SK-N-SH treated with all-trans-retinoic acid at 6 μM for 48 hours (cell line): ENCODE measurements around the gene KIAA0408.

Experiments used
- ATAC-seq: fragments of 200-7000 bp; cut with Tn5 transposase; 3 replicates; pipeline ENCODE4 v1.9.1; 2020; ENCODE audit warnings: mild to moderate bottlenecking, moderate library complexity
- ARNTL ChIP-seq: fragments of 450-650 bp; formaldehyde crosslinking; IDR thresholded peaks from 2 replicates; pipeline ENCODE4 v1.5.0; 2020; ENCODE audit warnings: low read depth, mild to moderate bottlenecking, moderate library complexity, borderline replicate concordance
- BACH2 ChIP-seq: fragments of 250-450 bp; sonication (Bioruptor Pico); IDR thresholded peaks from 2 replicates; pipeline ENCODE4 v1.9.0; 2021; ENCODE audit warnings: mild to moderate bottlenecking, borderline replicate concordance
- CSDC2 ChIP-seq: fragments of 250-450 bp; sonication (Bioruptor Pico); IDR thresholded peaks from 2 replicates; pipeline ENCODE4 v1.5.0; 2020; ENCODE audit warnings: mild to moderate bottlenecking, moderate library complexity
- ESRRG ChIP-seq: fragments of 250-450 bp; sonication (Bioruptor Pico); IDR thresholded peaks from 2 replicates; pipeline ENCODE4 v1.6.1; 2021; ENCODE audit warnings: mild to moderate bottlenecking
- GLIS3 ChIP-seq: fragments of 250-450 bp; sonication (Bioruptor Pico); IDR thresholded peaks from 2 replicates; pipeline ENCODE4 v1.5.0; 2020; ENCODE audit warnings: mild to moderate bottlenecking, moderate library complexity
- ISL1 ChIP-seq: fragments of 250-450 bp; sonication (Bioruptor Pico); IDR thresholded peaks from 2 replicates; pipeline ENCODE4 v2.1.2; 2022; ENCODE audit warnings: mild to moderate bottlenecking, moderate library complexity
- PPARA ChIP-seq: fragments of 250-450 bp; sonication (Bioruptor Pico); IDR thresholded peaks from 2 replicates; pipeline ENCODE4 v1.5.0; 2020; ENCODE audit warnings: mild to moderate bottlenecking, borderline replicate concordance
- RARB ChIP-seq: fragments of 250-450 bp; sonication (Bioruptor Pico); IDR thresholded peaks from 2 replicates; pipeline ENCODE4 v1.8.0; 2021; ENCODE audit warnings: mild to moderate bottlenecking, moderate library complexity
- SNAI2 ChIP-seq: fragments of 250-450 bp; sonication (Bioruptor Pico); IDR thresholded peaks from 2 replicates; pipeline ENCODE4 v1.5.0; 2020; ENCODE audit warnings: mild to moderate bottlenecking, moderate library complexity
- TCF4 ChIP-seq: fragments of 250-450 bp; sonication (Bioruptor Pico); IDR thresholded peaks from 2 replicates; pipeline ENCODE4 v1.8.0; 2021; ENCODE audit warnings: mild to moderate bottlenecking, moderate library complexity, borderline replicate concordance
- TOX ChIP-seq: fragments of 250-450 bp; sonication (Bioruptor Pico); IDR thresholded peaks from 2 replicates; pipeline ENCODE4 v1.8.0; 2021; ENCODE audit warnings: mild to moderate bottlenecking, moderate library complexity, borderline replicate concordance
- ZC3H10 ChIP-seq: fragments of 250-450 bp; sonication (Bioruptor Pico); IDR thresholded peaks from 2 replicates; pipeline ENCODE4 v1.5.1; 2021; ENCODE audit warnings: mild to moderate bottlenecking, moderate library complexity
- ZFP3 ChIP-seq: fragments of 250-450 bp; sonication (Bioruptor Pico); IDR thresholded peaks from 2 replicates; pipeline ENCODE4 v1.5.0; 2020; ENCODE audit warnings: mild to moderate bottlenecking, moderate library complexity
- ZFP30 ChIP-seq: fragments of 450-650 bp; formaldehyde crosslinking; IDR thresholded peaks from 2 replicates; pipeline ENCODE4 v1.5.0; 2022; ENCODE audit warnings: mild to moderate bottlenecking, moderate library complexity
- ZNF565 ChIP-seq: fragments of 450-650 bp; formaldehyde crosslinking; conservative IDR thresholded peaks from 2 replicates; pipeline ENCODE4 v1.5.0; 2020; ENCODE audit warnings: low read depth, mild to moderate bottlenecking, moderate library complexity
- ZNF70 ChIP-seq: fragments of 450-650 bp; formaldehyde crosslinking; IDR thresholded peaks from 2 replicates; pipeline ENCODE4 v1.5.0; 2020; ENCODE audit warnings: mild to moderate bottlenecking, moderate library complexity
- ZNF8 ChIP-seq: fragments of 450-650 bp; formaldehyde crosslinking; IDR thresholded peaks from 2 replicates; pipeline ENCODE4 v1.5.0; 2020; ENCODE audit warnings: mild to moderate bottlenecking, moderate library complexity
- TF ChIP-seq, protein P1 (sequence below): fragments of 250-450 bp; sonication (Bioruptor Pico); IDR thresholded peaks from 2 replicates; pipeline ENCODE4 v1.5.0; 2020; ENCODE audit warnings: mild to moderate bottlenecking, moderate library complexity
- TF ChIP-seq, protein P2 (sequence below): fragments of 250-450 bp; sonication (Bioruptor Pico); IDR thresholded peaks from 2 replicates; pipeline ENCODE4 v1.5.1; 2021; ENCODE audit warnings: mild to moderate bottlenecking, moderate library complexity
- TF ChIP-seq, protein P3 (sequence below): fragments of 250-450 bp; sonication (Bioruptor Pico); IDR thresholded peaks from 2 replicates; pipeline ENCODE4 v1.8.0; 2020; ENCODE audit warnings: mild to moderate bottlenecking, moderate library complexity, borderline replicate concordance
- TF ChIP-seq, protein P4 (sequence below): fragments of 250-450 bp; sonication (Bioruptor Pico); IDR thresholded peaks from 2 replicates; pipeline ENCODE4 v1.8.0; 2021; ENCODE audit warnings: low read depth, mild to moderate bottlenecking, moderate library complexity, borderline replicate concordance
- TF ChIP-seq, protein P5 (sequence below): fragments of 250-450 bp; sonication (Bioruptor Pico); IDR thresholded peaks from 2 replicates; pipeline ENCODE4 v1.5.1; 2020; ENCODE audit warnings: low read depth, mild to moderate bottlenecking, moderate library complexity

Gene KIAA0408

DNA sequence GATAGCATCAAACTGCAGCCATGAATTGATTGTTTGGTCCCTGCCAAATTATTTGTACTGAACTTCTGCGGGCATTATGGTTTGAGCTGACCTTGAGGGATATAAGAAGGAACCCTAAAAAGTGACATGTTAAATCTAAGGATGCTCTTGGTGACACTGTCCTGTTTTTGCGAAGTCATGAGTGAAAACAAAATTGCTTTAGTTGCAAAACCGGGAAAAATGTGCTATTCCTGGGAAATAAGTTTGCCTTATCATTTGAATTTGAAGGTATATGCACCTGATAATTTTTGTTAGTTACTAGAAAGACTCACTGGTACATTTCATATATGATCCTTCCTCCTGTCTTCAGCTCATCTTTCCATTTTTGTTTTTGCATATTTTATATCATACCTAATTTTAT lies 7.8 kb downstream of the KIAA0408 start (continued):
- TF ChIP-seq, protein P1, sequence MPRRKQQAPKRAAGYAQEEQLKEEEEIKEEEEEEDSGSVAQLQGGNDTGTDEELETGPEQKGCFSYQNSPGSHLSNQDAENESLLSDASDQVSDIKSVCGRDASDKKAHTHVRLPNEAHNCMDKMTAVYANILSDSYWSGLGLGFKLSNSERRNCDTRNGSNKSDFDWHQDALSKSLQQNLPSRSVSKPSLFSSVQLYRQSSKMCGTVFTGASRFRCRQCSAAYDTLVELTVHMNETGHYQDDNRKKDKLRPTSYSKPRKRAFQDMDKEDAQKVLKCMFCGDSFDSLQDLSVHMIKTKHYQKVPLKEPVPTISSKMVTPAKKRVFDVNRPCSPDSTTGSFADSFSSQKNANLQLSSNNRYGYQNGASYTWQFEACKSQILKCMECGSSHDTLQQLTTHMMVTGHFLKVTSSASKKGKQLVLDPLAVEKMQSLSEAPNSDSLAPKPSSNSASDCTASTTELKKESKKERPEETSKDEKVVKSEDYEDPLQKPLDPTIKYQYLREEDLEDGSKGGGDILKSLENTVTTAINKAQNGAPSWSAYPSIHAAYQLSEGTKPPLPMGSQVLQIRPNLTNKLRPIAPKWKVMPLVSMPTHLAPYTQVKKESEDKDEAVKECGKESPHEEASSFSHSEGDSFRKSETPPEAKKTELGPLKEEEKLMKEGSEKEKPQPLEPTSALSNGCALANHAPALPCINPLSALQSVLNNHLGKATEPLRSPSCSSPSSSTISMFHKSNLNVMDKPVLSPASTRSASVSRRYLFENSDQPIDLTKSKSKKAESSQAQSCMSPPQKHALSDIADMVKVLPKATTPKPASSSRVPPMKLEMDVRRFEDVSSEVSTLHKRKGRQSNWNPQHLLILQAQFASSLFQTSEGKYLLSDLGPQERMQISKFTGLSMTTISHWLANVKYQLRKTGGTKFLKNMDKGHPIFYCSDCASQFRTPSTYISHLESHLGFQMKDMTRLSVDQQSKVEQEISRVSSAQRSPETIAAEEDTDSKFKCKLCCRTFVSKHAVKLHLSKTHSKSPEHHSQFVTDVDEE (CRISPR knock-in tag): no peak
- no peak for TF ChIP-seq ARNTL (CRISPR knock-in tag)
- TF ChIP-seq GLIS3 (CRISPR knock-in tag): no peak
- TF ChIP-seq ESRRG (CRISPR knock-in tag): no peak
- no peak for TF ChIP-seq ZC3H10
- TF ChIP-seq TCF4 (CRISPR knock-in tag): no peak
- no peak for TF ChIP-seq BACH2 (CRISPR knock-in tag)
- TF ChIP-seq ISL1: no peak

DNA sequence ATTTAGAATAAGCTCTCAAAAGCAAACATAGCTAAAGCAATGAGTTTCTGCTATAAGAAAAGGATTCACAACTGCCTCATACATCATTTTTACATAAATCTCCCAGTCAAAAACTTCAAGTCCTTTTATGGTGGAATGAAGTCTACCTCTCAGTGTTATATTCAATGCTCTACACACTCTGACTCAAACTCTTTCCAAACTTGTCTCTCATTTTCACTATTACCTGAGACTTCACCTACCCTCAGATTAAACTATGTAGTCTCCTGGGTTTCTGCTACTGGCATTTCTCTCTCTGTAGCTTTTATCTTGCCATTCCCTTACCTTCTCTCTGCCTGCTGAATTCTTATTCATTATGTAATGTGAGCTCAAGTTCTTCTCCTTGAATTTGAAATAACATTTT lies 11.4 kb downstream of the KIAA0408 start:
- no peak for ATAC-seq
- TF ChIP-seq ZC3H10 (no peak), BACH2 (CRISPR knock-in tag) (no peak), ESRRG (CRISPR knock-in tag) (no peak), TCF4 (CRISPR knock-in tag) (no peak), SNAI2 (CRISPR knock-in tag) (no peak), ISL1 (no peak), CSDC2 (no peak), ZNF565 (CRISPR knock-in tag) (no peak), GLIS3 (CRISPR knock-in tag) (no peak), ZNF8 (CRISPR knock-in tag) (no peak), ZFP3 (CRISPR knock-in tag) (no peak), PPARA (CRISPR knock-in tag) (no peak), ARNTL (CRISPR knock-in tag) (no peak), RARB (no peak), TOX (no peak)
- TF ChIP-seq, protein P2, sequence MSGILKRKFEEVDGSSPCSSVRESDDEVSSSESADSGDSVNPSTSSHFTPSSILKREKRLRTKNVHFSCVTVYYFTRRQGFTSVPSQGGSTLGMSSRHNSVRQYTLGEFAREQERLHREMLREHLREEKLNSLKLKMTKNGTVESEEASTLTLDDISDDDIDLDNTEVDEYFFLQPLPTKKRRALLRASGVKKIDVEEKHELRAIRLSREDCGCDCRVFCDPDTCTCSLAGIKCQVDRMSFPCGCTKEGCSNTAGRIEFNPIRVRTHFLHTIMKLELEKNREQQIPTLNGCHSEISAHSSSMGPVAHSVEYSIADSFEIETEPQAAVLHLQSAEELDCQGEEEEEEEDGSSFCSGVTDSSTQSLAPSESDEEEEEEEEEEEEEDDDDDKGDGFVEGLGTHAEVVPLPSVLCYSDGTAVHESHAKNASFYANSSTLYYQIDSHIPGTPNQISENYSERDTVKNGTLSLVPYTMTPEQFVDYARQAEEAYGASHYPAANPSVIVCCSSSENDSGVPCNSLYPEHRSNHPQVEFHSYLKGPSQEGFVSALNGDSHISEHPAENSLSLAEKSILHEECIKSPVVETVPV (CRISPR knock-in tag): no peak
- TF ChIP-seq, protein P3, sequence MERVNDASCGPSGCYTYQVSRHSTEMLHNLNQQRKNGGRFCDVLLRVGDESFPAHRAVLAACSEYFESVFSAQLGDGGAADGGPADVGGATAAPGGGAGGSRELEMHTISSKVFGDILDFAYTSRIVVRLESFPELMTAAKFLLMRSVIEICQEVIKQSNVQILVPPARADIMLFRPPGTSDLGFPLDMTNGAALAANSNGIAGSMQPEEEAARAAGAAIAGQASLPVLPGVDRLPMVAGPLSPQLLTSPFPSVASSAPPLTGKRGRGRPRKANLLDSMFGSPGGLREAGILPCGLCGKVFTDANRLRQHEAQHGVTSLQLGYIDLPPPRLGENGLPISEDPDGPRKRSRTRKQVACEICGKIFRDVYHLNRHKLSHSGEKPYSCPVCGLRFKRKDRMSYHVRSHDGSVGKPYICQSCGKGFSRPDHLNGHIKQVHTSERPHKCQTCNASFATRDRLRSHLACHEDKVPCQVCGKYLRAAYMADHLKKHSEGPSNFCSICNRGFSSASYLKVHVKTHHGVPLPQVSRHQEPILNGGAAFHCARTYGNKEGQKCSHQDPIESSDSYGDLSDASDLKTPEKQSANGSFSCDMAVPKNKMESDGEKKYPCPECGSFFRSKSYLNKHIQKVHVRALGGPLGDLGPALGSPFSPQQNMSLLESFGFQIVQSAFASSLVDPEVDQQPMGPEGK: no peak
- TF ChIP-seq, protein P4, sequence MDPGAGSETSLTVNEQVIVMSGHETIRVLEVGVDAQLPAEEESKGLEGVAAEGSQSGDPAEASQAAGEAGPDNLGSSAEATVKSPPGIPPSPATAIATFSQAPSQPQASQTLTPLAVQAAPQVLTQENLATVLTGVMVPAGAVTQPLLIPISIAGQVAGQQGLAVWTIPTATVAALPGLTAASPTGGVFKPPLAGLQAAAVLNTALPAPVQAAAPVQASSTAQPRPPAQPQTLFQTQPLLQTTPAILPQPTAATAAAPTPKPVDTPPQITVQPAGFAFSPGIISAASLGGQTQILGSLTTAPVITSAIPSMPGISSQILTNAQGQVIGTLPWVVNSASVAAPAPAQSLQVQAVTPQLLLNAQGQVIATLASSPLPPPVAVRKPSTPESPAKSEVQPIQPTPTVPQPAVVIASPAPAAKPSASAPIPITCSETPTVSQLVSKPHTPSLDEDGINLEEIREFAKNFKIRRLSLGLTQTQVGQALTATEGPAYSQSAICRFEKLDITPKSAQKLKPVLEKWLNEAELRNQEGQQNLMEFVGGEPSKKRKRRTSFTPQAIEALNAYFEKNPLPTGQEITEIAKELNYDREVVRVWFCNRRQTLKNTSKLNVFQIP (CRISPR knock-in tag): no peak
- TF ChIP-seq, protein P5, sequence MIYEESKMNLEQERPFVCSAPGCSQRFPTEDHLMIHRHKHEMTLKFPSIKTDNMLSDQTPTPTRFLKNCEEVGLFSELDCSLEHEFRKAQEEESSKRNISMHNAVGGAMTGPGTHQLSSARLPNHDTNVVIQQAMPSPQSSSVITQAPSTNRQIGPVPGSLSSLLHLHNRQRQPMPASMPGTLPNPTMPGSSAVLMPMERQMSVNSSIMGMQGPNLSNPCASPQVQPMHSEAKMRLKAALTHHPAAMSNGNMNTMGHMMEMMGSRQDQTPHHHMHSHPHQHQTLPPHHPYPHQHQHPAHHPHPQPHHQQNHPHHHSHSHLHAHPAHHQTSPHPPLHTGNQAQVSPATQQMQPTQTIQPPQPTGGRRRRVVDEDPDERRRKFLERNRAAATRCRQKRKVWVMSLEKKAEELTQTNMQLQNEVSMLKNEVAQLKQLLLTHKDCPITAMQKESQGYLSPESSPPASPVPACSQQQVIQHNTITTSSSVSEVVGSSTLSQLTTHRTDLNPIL (CRISPR knock-in tag): no peak

DNA sequence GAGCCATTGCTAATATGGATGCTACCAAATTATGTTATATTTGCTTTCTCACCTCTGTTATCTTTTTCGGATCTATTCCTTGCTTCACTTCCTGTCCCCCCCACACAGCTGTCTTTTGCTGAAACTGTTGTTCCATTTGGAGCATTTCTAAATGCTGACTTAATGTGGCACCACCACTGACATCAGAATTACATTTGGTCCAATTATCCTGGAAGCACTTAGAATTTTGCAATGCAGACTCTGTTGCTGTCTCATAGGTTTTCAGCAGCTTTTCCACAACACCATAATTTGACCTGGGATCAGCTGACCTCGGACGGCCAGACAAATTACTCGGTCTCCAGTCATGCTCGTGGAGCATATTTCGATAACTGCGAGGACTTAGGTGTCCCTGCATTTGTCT lies 12.8 kb downstream of the KIAA0408 start:
- ATAC-seq: no peak
- TF ChIP-seq RARB (no peak), ARNTL (CRISPR knock-in tag) (no peak), ZFP3 (CRISPR knock-in tag) (no peak), ZFP30 (CRISPR knock-in tag) (no peak), ZNF70 (CRISPR knock-in tag) (no peak), GLIS3 (CRISPR knock-in tag) (no peak), TCF4 (CRISPR knock-in tag) (no peak), ISL1 (no peak), BACH2 (CRISPR knock-in tag) (no peak), ZNF565 (CRISPR knock-in tag) (no peak), ZNF8 (CRISPR knock-in tag) (no peak)
- TF ChIP-seq, protein P1 (CRISPR knock-in tag): no peak
- TF ChIP-seq, protein P2 (CRISPR knock-in tag): no peak
- TF ChIP-seq, protein P5 (CRISPR knock-in tag): no peak
